Central memory CD4-positive, alpha-beta T cell (primary cell): ENCODE results near the gene ITGAE.
"Not testable (repeated sequence)": the region's sequence is repeated elsewhere in the genome, so short reads cannot be mapped to it uniquely, and the experiment has no call there.

Experiments
- DNase-seq: peaks from one replicate; pipeline ENCODE4 v3.0.0; 2022

ITGAE gene

GRCh38 chr17:3794152-3794551 lies 6.8 kb downstream of the ITGAE start:
- DNase-seq: not testable (repeated sequence)

- not testable (repeated sequence) for DNase-seq
These were observed 7.7 kb downstream of the ITGAE start for GRCh38 chr17:3793258-3793657.

- no peak for DNase-seq
These were observed 8.5 kb downstream of the ITGAE start for GRCh38 chr17:3792481-3792880.

- no peak for DNase-seq
These were observed 12.8 kb downstream of the ITGAE start for GRCh38 chr17:3788200-3788599.

- not testable (repeated sequence) for DNase-seq
These were observed 15.7 kb downstream of the ITGAE start for GRCh38 chr17:3785323-3785722.

- DNase-seq: no peak
These were observed 18.2 kb downstream of the ITGAE start for GRCh38 chr17:3782751-3783150.

GRCh38 chr17:3780986-3781385 lies 20.0 kb downstream of the ITGAE start:
- no peak for DNase-seq

- DNase-seq: no peak
These were observed 23.4 kb downstream of the ITGAE start for GRCh38 chr17:3777366-3778120.

- DNase-seq: no peak
These were observed 27.0 kb downstream of the ITGAE start for GRCh38 chr17:3773966-3774365.

- DNase-seq: no peak
These were observed 27.5 kb downstream of the ITGAE start for GRCh38 chr17:3773511-3773910.

GRCh38 chr17:3772764-3773163 lies 28.2 kb downstream of the ITGAE start:
- DNase-seq: no peak

GRCh38 chr17:3771140-3771539 lies 29.8 kb downstream of the ITGAE start:
- DNase-seq: no peak

GRCh38 chr17:3770466-3770865 lies 30.5 kb downstream of the ITGAE start:
- no peak for DNase-seq

GRCh38 chr17:3768769-3769168 lies 32.2 kb downstream of the ITGAE start:
- DNase-seq: no peak

- DNase-seq: no peak
These were observed 32.6 kb downstream of the ITGAE start for GRCh38 chr17:3768341-3768740.

- DNase-seq: no peak
These were observed 34.2 kb downstream of the ITGAE start for GRCh38 chr17:3766779-3767178.

GRCh38 chr17:3765981-3766380 lies 35.0 kb downstream of the ITGAE start:
- no peak for DNase-seq

GRCh38 chr17:3763777-3764170 lies 37.2 kb downstream of the ITGAE start:
- no peak for DNase-seq

- no peak for DNase-seq
These were observed 37.8 kb downstream of the ITGAE start for GRCh38 chr17:3762922-3763776.

- DNase-seq: no peak
These were observed 39.0 kb downstream of the ITGAE start for GRCh38 chr17:3761918-3762380.

GRCh38 chr17:3761036-3761917 lies 39.7 kb downstream of the ITGAE start:
- DNase-seq: no peak

GRCh38 chr17:3759597-3760216 lies 41.3 kb downstream of the ITGAE start:
- DNase-seq: no peak
